DMS53 treated with DMSO at 0.1 percent for 48 hours (cell line): Measurements from ENCODE around the gene TCHP.
A peak's percentile ranks its signal among the peaks of the same experiment; 100 is the strongest.
"Not testable (repeated sequence)": the region's sequence is repeated elsewhere in the genome, so short reads cannot be mapped to it uniquely, and the experiment has no call there.

ENCODE experiments used
- DNase-seq: peaks from one replicate; lab custom pipeline; 2025; ENCODE audit not compliant: unreplicated experiment; lab: John Stamatoyannopoulos, UW

TCHP gene

DNA sequence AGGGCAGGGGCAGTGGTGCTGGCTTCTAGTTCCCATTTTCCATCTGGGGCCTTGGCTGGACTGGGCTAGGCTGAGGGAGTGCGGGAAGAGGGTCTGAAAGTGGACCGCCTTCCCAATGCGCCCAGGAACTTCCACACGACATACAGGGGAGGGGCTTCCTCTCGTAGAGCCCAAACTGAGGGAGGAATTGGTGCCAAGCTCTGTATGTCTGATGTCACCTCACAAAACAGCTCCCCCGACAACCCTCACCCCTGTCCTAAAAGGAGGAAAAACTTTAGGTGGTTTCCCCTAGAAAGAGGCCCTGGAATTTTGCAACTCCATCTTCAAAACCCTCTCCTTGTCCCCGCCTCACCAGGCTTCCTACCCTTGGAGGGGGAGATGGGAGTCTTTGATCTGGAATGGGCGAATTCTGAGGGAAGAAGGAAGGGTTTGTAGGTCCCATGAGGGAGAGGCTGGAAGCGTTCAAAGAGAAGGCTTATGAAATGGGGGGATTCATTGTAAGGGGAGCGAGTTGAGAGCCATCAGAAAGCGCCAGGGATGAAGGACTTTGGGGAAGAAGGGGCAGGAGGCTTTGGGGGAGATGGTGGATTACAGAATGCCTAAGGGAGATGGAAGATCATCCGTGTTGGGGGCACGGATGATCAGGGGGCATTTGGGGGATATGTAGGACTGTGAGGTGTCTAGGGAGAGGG is 20.6 kb upstream of the TCHP start:
- DNase-seq, result no peak

DNA sequence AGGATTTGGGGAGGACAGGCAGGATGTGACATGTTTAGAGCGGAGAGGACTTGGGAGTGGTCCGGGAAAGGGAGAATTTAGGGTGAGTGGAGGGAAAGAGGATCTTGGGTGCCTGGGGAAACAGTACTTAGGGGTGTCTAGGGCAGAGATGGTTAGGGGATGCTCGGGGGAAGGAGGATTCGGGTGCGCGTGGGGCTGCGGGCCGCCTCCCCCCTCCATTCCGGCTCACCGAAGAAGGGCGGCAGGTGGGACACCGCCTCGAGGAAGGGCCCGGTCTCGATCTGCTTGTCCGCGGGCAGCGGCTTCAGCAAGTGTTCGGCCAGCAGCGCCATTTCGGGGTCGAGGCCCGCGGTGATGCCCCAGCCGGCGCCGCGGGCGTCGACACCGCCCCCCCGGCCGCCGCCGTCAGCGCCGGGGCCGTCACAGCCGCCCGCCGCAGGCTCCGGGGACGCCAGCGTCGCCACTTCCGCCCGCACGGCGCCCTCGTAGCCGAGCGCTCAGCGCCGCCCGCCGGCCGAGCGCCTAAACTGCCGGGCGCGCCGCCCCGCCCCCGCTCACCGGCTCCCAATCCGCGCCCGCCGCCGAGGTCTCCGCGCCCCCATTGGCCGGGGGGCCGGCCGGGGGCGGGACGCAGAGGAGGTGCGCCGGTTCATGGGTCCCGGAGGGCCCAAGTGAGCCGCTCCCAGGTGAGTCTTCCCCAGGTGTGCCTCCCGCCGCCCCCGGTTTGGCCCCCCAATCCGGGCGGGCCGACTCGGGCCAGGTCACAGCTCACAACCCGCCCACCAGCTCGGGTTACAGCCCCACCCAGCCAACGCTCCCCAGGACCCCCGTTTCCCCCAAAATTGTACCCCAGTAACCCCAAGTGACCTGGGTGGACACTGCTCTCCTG is 19.8 kb upstream of the TCHP start, which contains the start of gene GLTP:
Gene GLTP (minus strand): TSS at position 499 of the 889 bp plus-strand sequence. CDS start 167 bp downstream, at position 332.
- DNase-seq, result peak; percentile 90

DNA sequence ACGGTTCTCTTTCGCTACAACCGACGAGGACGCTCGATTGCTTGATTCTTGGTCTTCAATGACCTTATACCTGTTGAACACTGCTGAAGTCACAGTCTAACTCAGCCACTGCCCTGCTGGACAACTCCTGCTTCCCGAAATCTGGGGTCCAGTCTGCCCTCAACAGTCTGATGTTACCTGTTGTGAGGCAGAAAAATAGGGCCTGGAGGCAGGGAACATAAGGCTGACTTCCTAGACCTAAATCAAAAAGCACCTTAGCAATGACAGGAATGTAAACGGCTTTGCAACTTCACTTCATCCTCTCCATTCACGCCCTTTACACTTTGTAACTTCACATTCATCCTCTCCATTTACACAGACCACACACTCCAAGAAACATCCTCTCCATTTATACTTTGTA is 19.1 kb upstream of the TCHP start:
- no peak for DNase-seq

DNA sequence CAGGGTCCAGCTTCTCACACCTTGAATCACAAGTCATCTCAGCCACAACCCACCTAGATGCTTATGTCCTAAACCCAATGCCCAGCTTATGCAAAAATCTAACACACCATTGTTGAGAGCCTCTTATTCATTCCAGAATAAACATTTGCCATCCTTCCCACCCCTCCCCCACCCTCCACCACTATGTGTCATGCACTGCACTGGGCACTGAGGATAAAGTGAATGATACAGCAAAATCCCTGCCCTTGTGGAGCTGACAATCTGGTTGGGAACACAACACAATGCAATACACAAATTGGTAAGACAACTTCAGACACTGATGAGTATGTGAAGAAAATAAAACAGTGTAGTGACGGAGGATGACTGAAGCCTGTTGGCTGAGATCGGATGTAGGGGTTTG is 18.3 kb upstream of the TCHP start:
- DNase-seq, result peak; percentile 16

DNA sequence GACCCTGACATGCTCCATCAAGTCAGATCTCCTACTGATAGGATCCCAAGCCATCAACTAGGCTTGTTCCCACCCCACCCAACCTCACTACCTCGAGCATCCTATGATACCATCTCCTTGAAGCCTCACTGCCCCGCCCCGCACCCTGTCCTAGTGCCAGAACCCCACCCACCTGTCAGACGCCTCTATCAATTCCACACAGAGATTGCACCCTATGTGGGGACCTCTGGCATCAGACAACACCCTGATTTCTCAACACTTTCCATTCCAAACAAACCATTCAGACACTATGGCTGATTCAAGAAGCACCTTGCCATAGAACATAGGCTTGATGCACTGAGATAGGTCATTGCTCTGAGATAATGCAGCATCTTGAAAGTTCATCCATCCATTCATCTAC is 16.6 kb upstream of the TCHP start:
- DNase-seq, result no peak

DNA sequence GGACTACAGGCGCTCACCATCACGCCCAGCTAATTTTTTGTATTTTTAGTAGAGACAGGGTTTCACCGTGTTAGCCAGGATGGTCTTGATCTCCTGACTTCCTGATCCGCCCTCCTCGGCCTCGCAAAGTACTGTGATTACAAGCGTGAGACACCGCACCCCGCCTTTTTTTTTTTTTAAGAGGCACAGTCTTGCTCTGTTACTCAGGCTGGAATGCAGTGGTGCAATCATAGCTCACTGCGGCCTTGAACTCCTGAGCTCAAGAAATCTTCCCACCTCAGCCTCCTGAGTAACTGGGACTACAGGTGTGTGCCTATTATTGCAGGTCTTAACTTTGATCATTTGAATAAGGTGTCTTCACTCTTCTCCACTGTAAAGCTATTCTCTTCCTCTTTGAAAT is 14.5 kb upstream of the TCHP start:
- no peak for DNase-seq

DNA sequence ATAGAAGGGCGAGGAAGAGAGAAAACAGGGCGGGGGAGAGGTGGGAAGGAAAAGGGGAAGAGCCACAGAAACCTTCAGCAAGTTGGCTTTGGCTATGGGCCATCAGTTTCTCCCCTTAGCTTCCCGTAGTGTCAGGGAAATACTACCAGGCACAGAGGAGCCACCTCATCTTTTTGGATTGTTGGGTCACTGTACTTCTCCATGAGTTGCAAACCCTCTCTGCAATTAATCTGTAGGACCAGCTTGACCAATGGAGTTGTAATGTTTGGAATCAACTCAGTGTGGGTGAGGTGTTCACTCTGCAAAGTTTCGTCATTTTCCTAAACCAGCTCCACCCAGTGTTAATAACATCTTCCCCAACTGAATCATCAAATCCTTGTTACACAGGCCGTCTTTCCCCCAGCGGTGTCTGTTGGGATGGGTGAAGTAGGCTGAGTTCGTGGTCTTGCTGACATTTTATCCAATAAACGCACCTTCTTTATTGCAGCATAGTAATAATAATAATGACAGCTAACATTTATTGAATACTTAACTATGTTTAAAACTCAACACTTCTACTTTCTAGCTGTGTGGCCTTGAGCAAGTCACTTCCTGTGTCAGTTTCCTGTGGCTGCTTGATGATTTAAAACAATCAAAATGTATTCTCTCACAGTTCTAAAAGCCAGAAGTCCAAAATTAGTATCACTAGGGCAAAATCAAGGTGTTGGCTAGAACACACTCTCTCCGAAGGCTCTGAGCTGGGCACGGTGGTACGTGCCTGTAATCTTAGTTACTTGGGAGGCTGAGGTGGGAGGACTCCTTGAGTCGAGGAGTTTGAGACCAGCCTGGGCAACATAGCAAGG is 11.7 kb upstream of the TCHP start:
- no peak for DNase-seq

DNA sequence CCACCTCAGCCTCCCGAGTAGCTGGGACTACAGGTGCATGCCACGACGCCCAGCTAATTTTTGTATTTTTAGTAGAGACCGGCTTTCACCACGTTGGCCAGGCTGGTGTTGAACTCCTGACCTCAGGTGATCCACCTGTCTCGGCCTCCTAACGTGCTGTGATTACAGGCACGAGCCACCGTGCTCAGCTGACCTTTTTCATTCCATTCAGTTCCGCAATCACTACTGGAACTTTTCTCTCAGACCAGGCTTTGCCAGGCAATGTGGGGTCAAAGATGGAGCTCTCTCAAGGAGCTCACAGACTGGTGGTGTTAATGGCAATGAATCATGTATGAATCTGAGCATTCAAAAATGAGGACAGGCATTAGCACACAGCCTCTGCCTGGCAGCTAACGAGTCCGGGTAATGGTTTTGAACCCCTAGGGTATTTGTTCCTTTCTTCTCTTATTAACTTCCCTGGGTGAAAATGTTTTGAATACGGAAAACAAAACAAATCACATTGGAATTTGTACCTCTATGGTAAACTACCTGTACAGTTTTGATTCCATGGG is 9.4 kb upstream of the TCHP start:
- no peak for DNase-seq

DNA sequence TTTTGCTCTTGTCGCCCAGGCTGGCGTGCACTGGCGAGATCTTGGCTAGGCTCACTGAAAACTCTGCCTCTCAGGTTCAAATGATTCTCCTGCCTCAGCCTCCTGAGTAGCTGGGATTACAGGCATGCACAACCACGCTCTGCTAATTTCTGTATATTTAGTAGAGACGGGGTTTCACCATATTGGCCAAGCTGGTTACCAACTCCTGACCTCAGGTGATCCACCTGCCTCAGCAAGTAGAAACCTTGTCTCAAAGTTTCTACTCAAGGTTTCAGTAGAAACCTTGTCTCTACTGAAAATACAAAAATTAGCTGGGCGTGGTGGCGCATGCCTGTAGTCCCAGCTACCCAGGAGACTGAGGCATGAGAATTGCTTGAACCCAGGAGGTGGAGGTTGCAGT is 8.3 kb upstream of the TCHP start:
- DNase-seq, result not testable (repeated sequence)

DNA sequence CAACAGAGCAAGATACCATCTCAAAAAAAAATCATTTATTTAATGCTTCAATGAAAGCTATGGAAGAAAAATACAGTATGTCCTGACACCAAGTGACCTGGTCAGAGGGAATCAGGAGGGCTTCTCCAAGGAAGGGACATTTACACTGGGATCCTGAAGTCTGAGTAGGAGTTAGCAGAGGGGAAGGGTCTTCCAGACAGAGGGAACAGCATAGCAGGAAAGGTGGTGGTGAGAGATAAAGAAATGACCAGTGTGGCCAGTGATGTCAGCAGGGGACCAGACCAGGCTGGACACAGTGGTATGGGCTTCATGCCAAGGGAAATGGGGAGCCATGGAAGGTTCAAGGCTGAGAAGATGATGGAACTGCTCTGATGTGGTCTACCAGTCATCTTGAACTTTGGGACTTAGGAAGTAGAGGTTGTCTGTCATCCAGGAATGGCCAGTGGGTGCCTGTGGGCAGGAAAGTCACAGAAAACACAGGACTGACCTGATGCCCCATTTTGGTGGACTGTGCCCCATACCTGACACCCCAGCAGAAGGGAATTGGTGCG is 7.8 kb upstream of the TCHP start:
- no peak for DNase-seq

DNA sequence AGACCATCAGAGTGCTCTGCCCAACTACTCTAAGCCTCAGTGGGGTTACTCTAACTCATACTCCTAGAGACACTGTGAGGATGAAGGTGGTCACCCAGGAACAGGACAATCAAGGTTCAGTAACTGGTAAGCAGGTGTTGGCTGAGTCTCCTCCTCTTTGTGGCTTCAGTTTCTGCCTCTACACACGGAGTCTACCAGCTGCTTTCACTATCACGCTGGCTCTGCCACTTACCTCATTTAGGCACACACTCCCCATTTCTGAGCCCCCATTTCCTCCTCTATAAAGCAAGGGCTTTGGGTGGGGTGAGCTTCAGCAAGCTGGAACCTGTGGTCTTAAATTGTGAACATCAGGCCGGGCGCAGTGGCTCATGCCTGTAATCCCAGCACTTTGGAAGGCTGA is 7.3 kb upstream of the TCHP start:
- no peak for DNase-seq

DNA sequence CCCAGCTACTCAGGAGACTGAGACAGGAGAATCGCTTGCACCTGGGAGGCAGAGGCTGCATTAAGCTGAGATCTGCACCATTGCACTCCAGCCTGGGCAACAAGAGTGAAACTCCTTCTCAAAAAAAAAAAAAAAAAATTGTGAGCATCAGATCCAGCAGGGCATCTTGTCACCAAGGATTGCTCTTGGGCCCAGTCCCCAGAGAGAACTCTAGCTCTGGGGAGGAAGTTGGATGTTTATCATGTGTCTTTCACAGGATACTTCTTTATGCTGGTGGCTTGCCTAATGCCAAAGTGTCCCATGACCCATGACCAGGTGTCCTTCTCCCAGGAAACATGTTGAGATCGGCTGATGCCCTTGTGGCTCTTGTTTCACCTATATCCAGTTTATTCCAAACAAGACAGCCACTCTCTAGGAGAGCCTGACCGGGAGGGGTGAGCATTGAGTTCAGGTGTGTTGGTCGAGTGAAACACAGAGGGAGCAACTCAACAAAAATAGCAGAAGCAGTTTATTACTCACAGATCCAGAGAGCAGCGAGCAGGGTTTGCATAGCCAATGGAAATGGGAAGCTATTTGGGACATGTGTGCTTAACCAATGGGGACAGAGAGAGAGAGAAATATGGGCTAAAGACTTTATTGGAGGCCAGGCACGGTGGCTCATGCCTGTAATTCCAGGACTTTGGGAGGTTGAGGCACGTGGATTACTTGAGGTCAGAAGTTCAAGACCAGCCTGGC is 6.6 kb upstream of the TCHP start:
- no peak for DNase-seq

DNA sequence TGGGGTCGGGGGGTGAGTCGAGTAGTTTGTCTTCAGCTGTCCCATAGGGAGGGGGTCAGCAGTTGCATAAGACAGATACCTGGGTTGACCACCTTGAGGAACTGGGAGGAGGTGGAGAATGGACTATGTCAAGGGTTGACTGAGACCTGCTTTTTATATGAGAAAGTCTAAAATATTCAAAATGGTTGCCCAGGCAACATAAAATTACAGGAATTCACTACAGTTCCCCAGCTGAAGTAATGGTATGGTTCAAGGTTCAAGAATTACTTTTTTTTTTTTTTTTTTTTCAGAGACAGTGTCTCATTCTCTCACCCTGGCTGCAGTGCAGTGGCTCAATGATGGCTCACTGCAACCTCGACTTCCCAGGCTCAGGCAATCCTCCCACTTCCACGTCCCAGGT is 5.1 kb upstream of the TCHP start:
- DNase-seq, result no peak

DNA sequence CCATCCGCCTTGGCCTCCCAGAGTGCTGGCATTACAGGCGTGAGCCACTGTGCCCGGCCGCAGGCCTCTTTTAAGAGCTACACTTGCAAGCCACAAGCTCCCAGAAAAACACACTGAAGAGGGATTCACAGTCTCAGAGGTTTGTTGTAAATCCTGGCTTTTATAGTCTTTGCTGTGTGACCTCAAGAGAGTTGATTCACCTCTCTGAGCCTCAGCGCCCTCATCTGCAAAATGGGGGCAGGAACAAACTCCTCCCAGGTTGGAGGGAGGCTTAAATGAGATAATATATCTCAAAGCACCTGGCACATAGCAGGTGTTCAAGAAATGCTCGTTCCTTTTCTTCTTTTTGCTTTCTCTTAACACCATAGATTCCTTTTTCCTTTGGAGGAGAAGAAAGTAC is 3.9 kb upstream of the TCHP start:
- DNase-seq, result no peak

DNA sequence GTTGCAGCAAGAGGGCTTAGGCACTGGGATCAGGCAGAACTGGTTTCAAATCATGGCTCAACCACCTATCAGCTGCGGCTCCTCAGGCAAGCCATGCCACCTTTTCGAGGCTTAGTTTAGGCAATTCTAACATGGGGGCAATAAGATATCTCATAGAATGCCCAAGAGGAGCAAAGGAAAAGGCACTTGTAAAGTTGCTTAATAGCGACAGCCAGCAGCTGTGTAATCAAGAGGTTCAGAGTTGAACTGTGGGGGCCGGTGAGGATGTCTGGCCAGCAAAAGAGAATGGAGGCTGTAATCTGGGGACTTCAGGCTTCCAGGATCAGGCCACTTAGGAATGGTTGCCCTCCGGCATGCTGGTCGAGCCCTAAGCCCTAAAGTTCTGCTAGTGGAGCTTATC is 3.0 kb upstream of the TCHP start:
- no peak for DNase-seq

DNA sequence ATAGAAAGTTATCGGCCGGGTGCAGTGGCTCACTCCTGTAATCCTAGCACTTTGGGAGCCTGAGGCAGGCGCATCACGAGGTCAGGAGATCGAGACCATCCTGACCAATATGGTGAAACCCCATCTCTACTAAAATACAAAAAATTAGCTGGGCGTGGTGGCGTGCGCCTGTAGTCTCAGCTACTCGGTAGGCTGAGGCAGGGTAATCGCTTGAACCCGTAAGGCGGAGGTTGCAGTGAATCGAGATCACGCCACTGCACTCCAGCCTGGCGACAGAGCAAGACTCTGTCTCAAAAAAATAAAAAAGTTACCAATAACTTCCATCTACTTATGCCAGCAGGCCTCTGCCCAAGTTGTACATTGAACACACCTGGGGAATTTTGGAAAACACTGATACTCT is 729 bp upstream of the TCHP start:
- DNase-seq, result not testable (repeated sequence)

DNA sequence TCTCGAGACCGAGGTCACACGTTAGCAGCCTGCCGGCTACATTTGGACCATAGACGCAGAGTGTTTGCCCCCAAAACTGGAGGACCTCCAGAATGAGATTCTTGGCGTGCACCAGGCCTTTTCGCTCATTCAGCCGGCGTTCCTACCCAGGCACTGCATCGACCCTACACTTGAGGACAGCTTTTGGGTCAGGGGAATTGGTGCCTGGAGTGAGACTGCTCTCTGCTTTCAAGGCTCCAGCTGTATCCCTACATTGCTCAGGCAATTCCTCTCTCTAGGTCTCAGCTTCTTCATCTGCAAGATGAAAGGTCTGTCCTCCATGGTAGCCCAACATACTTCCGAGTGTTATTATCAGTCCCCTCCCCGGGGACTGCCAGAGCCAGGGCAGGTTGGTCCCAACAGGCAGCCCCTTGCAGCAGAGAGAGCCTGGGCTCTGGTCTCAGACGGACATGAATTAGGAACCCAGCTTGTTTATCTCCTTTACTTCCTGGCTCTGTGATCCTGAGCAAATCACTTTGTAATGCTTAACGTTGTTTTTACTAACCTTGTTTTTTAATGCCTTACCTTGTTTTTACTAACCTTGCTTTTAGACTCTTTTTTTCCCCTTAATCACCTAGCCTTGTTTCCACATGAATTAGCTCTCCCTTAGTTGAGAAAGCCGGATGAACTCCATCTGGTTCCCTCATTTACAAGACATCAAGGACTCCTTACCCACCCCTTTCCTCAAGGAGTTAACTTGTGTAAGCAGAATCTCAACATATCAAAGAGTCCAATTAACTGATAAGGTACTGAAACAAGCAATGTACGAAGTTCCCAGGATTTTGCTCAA is 892 bp downstream of the TCHP start:
- DNase-seq, result no peak

DNA sequence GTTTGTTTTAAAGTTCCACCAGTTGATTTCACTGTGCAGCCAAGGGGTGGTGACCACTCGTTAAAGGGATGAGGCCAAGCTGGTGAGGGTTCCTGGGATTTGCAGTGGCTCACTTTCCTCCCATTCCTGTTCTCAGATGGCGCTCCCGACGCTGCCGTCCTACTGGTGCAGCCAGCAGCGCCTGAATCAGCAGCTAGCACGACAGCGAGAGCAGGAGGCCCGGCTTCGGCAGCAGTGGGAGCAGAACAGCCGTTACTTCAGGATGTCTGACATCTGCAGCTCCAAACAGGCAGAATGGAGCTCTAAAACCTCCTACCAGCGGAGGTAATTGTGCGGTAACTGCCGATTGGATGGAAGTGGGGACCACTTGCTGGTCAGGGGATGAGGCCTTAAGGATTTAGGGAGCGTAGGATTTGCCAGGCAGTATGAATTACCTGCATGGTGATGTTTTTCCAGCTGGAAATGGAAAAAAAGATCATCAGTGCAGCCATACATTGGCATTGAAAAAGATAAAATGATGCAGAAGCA is 2.9 kb downstream of the TCHP start:
- no peak for DNase-seq

DNA sequence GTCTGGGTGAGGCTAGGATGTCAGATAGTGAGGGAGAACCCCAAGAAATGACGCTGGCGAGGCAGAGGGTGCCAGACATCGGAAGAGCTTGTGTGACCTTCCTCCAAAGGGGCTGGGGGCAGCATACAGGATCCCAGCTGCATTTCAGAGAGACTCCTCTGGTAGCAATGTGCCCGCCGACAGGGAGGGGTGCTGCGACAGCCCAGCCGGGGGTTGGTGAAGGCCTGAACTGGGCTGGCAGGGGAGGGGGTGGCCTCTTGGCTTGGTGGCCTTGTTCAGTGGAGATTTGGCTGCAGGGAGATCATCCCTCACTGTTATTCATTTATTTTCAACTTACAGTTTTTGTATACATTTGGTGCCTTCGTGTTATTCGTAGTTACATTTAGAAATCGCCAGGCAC is 5.2 kb downstream of the TCHP start:
- no peak for DNase-seq
